ENCODE results near the gene TRIM2. TPM values are rescaled to one million over a fixed set of nuclear protein-coding genes. Genes with fewer than 3 reads are reported as not detected.

TRIM2 gene
- total and polyA plus RNA-seq, 7 donors = 1.3 to 7.1 (median 3.9) TPM

GRCh38 chr4:153223427-153223801 lies 19.2 kb downstream of the TRIM2 start:
- WGBS, 3 donors = 4 to 8% (median 5%) methylated on average over 9 of the region's 9 CpGs
- H3K27ac ChIP-seq = peak overlapping the region; percentile 93
- H3K4me3 ChIP-seq = peak overlapping the region; percentile 97
- H3K9me3 ChIP-seq = peaks cover 6% of the 10 kb centered on the region
- no peaks in the 10 kb centered on the region for H3K36me3 ChIP-seq (ENCODE audit: insufficient read depth in 1 of 2, low read depth in 1 of 2)
- peaks cover 21% of the 10 kb centered on the region for H3K4me1 ChIP-seq
- intact Hi-C loops (cut with DNase I) = loop anchor here in 1 of 2 donors (10.0 kb wide), 1 partner anchor 211 kb away; no protein-coding TSS in a partner anchor
- H3K27me3 ChIP-seq (ENCODE audit: insufficient read depth in 3 of 3, low read length in 2 of 3) = no peaks in the 10 kb centered on the region
- no peak for DNase-seq
- ATAC-seq = peak in 3 of 4 donors; percentile 22 to 46 (median 24)
- TF ChIP-seq, protein P1, sequence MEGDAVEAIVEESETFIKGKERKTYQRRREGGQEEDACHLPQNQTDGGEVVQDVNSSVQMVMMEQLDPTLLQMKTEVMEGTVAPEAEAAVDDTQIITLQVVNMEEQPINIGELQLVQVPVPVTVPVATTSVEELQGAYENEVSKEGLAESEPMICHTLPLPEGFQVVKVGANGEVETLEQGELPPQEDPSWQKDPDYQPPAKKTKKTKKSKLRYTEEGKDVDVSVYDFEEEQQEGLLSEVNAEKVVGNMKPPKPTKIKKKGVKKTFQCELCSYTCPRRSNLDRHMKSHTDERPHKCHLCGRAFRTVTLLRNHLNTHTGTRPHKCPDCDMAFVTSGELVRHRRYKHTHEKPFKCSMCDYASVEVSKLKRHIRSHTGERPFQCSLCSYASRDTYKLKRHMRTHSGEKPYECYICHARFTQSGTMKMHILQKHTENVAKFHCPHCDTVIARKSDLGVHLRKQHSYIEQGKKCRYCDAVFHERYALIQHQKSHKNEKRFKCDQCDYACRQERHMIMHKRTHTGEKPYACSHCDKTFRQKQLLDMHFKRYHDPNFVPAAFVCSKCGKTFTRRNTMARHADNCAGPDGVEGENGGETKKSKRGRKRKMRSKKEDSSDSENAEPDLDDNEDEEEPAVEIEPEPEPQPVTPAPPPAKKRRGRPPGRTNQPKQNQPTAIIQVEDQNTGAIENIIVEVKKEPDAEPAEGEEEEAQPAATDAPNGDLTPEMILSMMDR (IDR thresholded peaks at IDR 0.05) = no peak

- TF ChIP-seq, protein P1 (IDR thresholded peaks at IDR 0.05) = no peak
- no peak for DNase-seq
- WGBS, 3 donors = 0 to 19% (median 7%) methylated on average over 1 of the region's 1 CpG
- Histone ChIP-seq H3K4me1 (peaks cover 21% of the 10 kb centered on the region), H3K27me3 (ENCODE audit: insufficient read depth in 3 of 3, low read length in 2 of 3) (no peaks in the 10 kb centered on the region), H3K9me3 (peaks cover 6% of the 10 kb centered on the region), H3K27ac (peak overlapping the region; percentile 93), H3K4me3 (peak overlapping the region; percentile 97), H3K36me3 (ENCODE audit: insufficient read depth in 1 of 2, low read depth in 1 of 2) (no peaks in the 10 kb centered on the region)
- peak in 3 of 4 donors; percentile 11 to 41 (median 33) for ATAC-seq
- intact Hi-C loops (cut with DNase I) = loop anchor here in 1 of 2 donors (10.0 kb wide), 1 partner anchor 211 kb away; no protein-coding TSS in a partner anchor
These were observed 19.7 kb downstream of the TRIM2 start for GRCh38 chr4:153223930-153224329.

DNA sequence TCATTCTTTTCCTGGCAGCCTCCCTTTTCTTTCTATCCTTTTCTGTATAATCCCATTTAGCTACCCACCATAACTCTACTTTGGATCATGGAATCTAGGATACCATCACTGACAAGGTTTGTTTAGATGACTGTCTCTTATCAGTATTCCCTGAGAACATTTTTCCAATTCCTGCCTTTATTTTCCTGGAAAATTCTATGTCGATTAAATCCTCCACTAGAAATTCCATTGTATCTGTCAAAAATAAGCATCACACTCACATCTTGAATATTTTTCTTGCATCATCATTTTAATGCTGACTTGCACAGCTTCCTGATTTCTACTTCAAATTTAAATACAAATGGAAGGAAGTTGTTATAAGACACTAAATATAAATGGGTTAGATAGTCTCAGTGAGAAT lies 20.2 kb downstream of the TRIM2 start:
- intact Hi-C loops (cut with DNase I) = loop anchor here in 1 of 2 donors (10.0 kb wide), 1 partner anchor 210 kb away; no protein-coding TSS in a partner anchor
- WGBS, 3 donors = 81 to 87% (median 83%) methylated on average over 1 of the region's 1 CpG
- H3K9me3 ChIP-seq = peaks cover 6% of the 10 kb centered on the region
- DNase-seq (no peak), ATAC-seq (no peak)
- no peaks in the 10 kb centered on the region for H3K36me3 ChIP-seq (ENCODE audit: insufficient read depth in 1 of 2, low read depth in 1 of 2)
- H3K4me3 ChIP-seq = peak overlapping the region; percentile 97
- TF ChIP-seq, protein P1 (IDR thresholded peaks at IDR 0.05) = no peak
- H3K4me1 ChIP-seq = peaks cover 21% of the 10 kb centered on the region
- peak overlapping the region; percentile 93 for H3K27ac ChIP-seq
- H3K27me3 ChIP-seq (ENCODE audit: insufficient read depth in 3 of 3, low read length in 2 of 3) = no peaks in the 10 kb centered on the region

DNA sequence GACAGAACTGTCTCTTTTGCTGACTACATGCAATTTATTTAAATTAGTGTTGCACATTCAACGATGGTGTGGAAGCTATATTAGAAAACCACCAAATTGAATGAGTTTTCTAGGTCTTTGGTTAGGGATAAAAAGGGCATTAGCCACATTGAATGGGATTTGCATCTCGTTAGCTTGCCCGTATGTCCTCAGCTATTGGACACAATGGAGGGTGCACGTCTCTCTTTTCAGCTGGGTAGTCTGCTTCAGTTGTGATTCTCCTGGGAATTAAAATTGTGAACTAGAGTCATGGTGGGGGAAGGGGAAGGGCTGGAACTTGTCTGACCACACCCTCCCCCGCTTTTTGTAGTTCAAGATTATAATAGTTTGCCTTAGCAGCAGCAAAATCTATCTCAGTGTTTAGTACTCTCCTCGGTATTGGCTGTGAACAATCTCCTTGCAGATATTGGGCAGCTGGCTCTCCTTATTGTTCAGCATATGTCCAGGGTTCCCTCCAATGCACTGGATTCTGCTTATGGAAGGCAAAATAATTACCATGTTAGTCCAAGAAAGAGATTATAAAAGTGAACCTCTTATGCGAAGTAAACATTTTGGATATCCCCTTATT lies 23.3 kb downstream of the TRIM2 start:
- Histone ChIP-seq H3K27ac (no peak overlapping the region), H3K27me3 (ENCODE audit: insufficient read depth in 3 of 3, low read length in 2 of 3) (no peaks in the 10 kb centered on the region), H3K9me3 (peaks cover 6% of the 10 kb centered on the region), H3K36me3 (ENCODE audit: insufficient read depth in 1 of 2, low read depth in 1 of 2) (no peaks in the 10 kb centered on the region), H3K4me3 (no peak overlapping the region), H3K4me1 (peaks cover 18% of the 10 kb centered on the region)
- intact Hi-C loops (cut with DNase I) = loop anchor here in 1 of 2 donors (10.0 kb wide), 1 partner anchor 207 kb away; no protein-coding TSS in a partner anchor
- TF ChIP-seq, protein P1 (IDR thresholded peaks at IDR 0.05) = no peak
- DNase-seq = no peak
- no peak for ATAC-seq
- 91 to 97% (median 92%) methylated on average over 7 of the region's 7 CpGs for WGBS, 3 donors
